ENCODE data around the gene GABRP. TPM values are rescaled to one million over a fixed set of nuclear protein-coding genes. Genes with fewer than 3 reads are reported as not detected.
"Not testable (repeated sequence)": the region's sequence is repeated elsewhere in the genome, so short reads cannot be mapped to it uniquely, and the experiment has no call there.

Gene GABRP
- total RNA-seq, 4 donors from 2014 or later, result 0.21 to 1.7 (median 0.64) TPM

- TF ChIP-seq POLR2A (IDR thresholded peaks at IDR 0.05) (no peak), CTCF (IDR thresholded peaks at IDR 0.05) (no peak), EP300 (IDR thresholded peaks at IDR 0.05) (no peak)
- DNase-seq (ENCODE audit: low spot score in 2 of 2), result no peak
- WGBS, 2 donors, result 76 to 81% methylated on average over 7 of the region's 7 CpGs
- Histone ChIP-seq H3K4me3 (no peak overlapping the region), H3K4me1 (peaks cover 0 to 24% (median 0%) of the 10 kb centered on the region in 4 donors), H3K27ac (no peak overlapping the region), H3K27me3 (peaks cover 0 to 8% of the 10 kb centered on the region in 2 donors), H3K36me3 (no peaks in the 10 kb centered on the region), H3K9me3 (no peaks in the 10 kb centered on the region)
These were observed 33.6 kb upstream of the GABRP start for GRCh38 chr5:170749911-170750431.

DNA sequence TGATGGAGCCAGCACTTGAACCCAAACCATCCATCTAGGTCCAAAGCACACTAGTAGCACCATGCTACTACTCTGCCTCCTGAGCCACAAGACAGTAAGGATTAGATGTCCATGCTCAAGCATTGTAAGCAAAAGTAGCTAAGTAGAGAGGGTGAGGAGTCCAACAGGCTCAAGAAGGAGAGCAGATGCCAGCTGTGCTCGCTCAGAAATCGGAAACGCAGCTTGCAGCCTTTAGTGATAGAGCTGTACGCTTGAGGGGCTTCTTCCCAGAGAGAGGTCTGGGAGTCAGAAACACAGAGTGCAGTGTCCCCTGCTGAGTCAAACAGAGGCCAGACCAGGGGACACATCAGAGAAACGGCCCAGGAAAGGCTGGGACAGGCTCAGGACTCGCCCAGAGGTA, 32.7 kb upstream of the GABRP start:
- Histone ChIP-seq H3K27ac (no peak overlapping the region), H3K36me3 (no peaks in the 10 kb centered on the region), H3K4me3 (no peak overlapping the region), H3K9me3 (no peaks in the 10 kb centered on the region), H3K4me1 (peaks cover 0 to 21% (median 2%) of the 10 kb centered on the region in 4 donors), H3K27me3 (no peaks in the 10 kb centered on the region)
- DNase-seq (ENCODE audit: low spot score in 2 of 2), result no peak
- TF ChIP-seq EP300 (IDR thresholded peaks at IDR 0.05), result no peak
- 83 to 87% methylated on average over 6 of the region's 6 CpGs for WGBS, 2 donors

- Histone ChIP-seq H3K4me1 (peaks cover 0 to 21% (median 2%) of the 10 kb centered on the region in 4 donors), H3K4me3 (no peak overlapping the region), H3K27me3 (no peaks in the 10 kb centered on the region), H3K36me3 (no peaks in the 10 kb centered on the region), H3K9me3 (no peaks in the 10 kb centered on the region), H3K27ac (no peak overlapping the region)
- no peak for DNase-seq (ENCODE audit: low spot score in 2 of 2)
- WGBS, 2 donors, result 54 to 56% methylated on average over 11 of the region's 11 CpGs
- no peak for TF ChIP-seq POLR2A (IDR thresholded peaks at IDR 0.05)
- TF ChIP-seq CTCF (IDR thresholded peaks at IDR 0.05), result no peak
- TF ChIP-seq EP300 (IDR thresholded peaks at IDR 0.05), result no peak
These were observed 31.9 kb upstream of the GABRP start for GRCh38 chr5:170751631-170752030.

DNA sequence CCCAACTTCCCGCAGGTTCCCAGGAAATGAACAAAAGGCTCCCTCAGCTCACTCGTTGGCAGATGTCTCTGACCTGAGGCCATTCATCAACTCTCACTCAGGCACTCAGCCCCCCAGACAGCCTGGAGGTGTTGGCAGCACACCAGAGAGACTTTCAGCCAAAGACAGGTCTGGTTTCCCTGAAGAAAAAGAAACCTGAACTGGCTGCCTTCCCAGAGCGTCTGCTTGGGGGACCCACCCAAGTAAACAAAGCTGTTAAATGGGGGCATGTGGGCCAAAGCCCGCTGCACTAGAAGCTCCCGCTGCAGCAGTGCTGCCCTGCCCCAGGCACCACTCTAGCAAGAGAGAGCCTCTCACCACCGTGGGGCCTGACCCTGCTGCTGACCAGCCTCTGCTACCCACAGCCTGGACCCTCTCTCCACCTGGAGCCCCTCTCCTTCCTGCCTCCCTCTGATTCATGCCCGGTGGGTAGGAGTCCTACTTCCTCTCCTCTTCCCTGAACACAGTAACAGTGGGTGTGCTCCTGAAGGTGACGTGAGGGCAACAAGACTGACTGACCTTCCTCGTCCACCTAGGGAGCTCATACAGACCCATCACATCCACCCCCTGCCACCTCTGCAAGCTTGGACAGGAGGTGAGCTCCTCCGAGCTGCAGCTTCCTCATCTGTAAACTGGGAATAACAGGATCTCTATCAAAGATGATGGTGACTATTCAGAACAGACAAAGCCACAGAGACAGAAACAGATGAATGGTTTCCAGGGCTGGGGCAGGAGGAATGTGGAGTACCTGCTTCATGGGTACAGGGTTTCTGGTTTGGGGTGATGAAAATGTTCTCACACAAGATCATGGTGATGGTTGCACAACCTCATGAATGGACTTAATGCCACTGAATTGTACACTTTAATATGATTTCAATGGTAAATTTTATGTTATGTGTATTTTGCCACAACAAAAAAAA, 31.0 kb upstream of the GABRP start:
- TF ChIP-seq CTCF (IDR thresholded peaks at IDR 0.05) (no peak), POLR2A (IDR thresholded peaks at IDR 0.05) (no peak), EP300 (IDR thresholded peaks at IDR 0.05) (no peak)
- 50 to 57% methylated on average over 8 to 10 of the region's 10 CpGs for WGBS, 2 donors
- DNase-seq (ENCODE audit: low spot score in 2 of 2), result no peak
- no peaks in the 10 kb centered on the region for H3K9me3 ChIP-seq
- no peak overlapping the region for H3K4me3 ChIP-seq
- H3K27me3 ChIP-seq, result no peaks in the 10 kb centered on the region
- H3K4me1 ChIP-seq, result peaks cover 0 to 30% (median 2%) of the 10 kb centered on the region in 4 donors
- H3K27ac ChIP-seq, result no peak overlapping the region
- H3K36me3 ChIP-seq, result no peaks in the 10 kb centered on the region

GRCh38 chr5:170753311-170753710, 30.2 kb upstream of the GABRP start:
- Histone ChIP-seq H3K4me3 (no peak overlapping the region), H3K27ac (no peak overlapping the region), H3K27me3 (no peaks in the 10 kb centered on the region), H3K36me3 (no peaks in the 10 kb centered on the region), H3K4me1 (peaks cover 0 to 35% (median 2%) of the 10 kb centered on the region in 4 donors), H3K9me3 (no peaks in the 10 kb centered on the region)
- TF ChIP-seq POLR2A (IDR thresholded peaks at IDR 0.05) (no peak), CTCF (IDR thresholded peaks at IDR 0.05) (no peak), EP300 (IDR thresholded peaks at IDR 0.05) (no peak)
- no peak for DNase-seq (ENCODE audit: low spot score in 2 of 2)

GRCh38 chr5:170754508-170754907, 29.0 kb upstream of the GABRP start:
- H3K4me3 ChIP-seq; H3K27ac ChIP-seq; H3K27me3 ChIP-seq; H3K9me3 ChIP-seq; DNase-seq (ENCODE audit: low spot score in 2 of 2); H3K36me3 ChIP-seq: not testable (repeated sequence)
- WGBS, 2 donors, result 86 to 90% methylated on average over 2 of the region's 2 CpGs
- peaks cover 0 to 35% (median 2%) of the 10 kb centered on the region in 4 donors for H3K4me1 ChIP-seq
